ENCODE data around the gene DBN1. TPM values are rescaled to one million over a fixed set of nuclear protein-coding genes. Genes with fewer than 3 reads are reported as not detected.

DBN1 gene
- total and polyA plus RNA-seq, 9 of the 15 experiments (the other 6 are each of a cell fraction or from before 2014, with no cell fraction given) = 0.25 to 87.2 (median 27.9) TPM

DNA sequence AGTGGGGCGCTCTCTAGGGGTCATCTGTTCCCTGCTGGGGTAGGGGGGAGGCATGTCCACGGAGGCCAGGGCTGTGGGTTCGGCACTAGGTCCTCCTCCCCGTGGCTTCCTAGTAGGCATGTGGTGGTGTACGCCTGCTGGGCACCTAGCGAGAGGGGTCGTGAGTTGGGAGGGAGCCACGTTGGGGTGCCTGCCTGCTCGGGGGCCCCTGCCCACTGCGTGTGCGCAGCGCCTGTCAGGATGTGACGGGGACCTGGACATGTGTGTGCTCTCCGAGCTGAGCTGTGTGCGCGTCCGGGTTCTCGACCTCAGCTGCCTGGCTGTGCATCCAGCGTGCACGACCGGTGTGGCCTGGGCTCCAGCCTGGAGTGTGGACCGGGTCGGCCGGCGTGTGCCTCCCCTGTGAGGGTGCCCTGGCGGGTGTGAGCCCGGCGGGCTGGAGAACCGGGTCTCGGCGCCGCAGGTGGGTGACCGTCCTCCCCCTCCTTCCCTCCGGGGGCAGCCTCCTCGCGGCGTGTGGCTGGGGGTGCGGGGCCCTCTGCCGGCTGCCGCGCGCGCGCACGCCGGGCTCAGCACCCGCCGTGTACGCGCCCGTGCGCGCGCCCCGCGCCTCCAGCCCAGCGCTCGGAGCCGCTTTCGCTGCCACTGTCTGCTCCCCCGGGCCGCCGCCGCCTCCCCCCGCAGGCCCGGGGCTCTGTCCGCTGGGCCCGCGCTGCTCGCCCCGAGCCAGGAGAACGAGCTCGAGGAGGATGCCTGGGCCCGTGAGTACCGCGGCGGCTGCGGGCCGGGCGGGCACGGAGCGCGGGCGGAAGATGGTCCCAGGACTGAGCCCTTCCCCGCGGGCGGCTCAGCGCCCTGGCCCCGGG is 27.0 kb downstream of the DBN1 start, which contains the start of gene PRR7 (continued):
- TF ChIP-seq TRIM24 (IDR thresholded peaks at IDR 0.05) = no peak
- TF ChIP-seq, protein P1, sequence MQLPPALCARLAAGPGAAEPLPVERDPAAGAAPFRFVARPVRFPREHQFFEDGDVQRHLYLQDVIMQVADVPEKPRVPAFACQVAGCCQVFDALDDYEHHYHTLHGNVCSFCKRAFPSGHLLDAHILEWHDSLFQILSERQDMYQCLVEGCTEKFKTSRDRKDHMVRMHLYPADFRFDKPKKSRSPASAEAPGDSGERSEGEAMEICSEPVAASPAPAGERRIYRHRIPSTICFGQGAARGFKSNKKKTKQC (CRISPR knock-in tag; IDR thresholded peaks at IDR 0.05) = 0 out of 2 replicates have a peak, but pooled peaks have one; percentile 19
- TF ChIP-seq CEBPB (tag; IDR thresholded peaks at IDR 0.05) = no peak
- no peak; the same call in 1 of the 2 replicates for TF ChIP-seq MYNN (IDR thresholded peaks at IDR 0.05)
- no peak for TF ChIP-seq MYNN (CRISPR knock-in tag; IDR thresholded peaks at IDR 0.05)
- no peak for TF ChIP-seq ETV5 (CRISPR knock-in tag; IDR thresholded peaks at IDR 0.05; ENCODE audit: low read depth)
- TF ChIP-seq, protein P2, sequence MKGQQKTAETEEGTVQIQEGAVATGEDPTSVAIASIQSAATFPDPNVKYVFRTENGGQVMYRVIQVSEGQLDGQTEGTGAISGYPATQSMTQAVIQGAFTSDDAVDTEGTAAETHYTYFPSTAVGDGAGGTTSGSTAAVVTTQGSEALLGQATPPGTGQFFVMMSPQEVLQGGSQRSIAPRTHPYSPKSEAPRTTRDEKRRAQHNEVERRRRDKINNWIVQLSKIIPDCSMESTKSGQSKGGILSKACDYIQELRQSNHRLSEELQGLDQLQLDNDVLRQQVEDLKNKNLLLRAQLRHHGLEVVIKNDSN (CRISPR knock-in tag; IDR thresholded peaks at IDR 0.05) = peak; percentile 33
- TF ChIP-seq, protein P3, sequence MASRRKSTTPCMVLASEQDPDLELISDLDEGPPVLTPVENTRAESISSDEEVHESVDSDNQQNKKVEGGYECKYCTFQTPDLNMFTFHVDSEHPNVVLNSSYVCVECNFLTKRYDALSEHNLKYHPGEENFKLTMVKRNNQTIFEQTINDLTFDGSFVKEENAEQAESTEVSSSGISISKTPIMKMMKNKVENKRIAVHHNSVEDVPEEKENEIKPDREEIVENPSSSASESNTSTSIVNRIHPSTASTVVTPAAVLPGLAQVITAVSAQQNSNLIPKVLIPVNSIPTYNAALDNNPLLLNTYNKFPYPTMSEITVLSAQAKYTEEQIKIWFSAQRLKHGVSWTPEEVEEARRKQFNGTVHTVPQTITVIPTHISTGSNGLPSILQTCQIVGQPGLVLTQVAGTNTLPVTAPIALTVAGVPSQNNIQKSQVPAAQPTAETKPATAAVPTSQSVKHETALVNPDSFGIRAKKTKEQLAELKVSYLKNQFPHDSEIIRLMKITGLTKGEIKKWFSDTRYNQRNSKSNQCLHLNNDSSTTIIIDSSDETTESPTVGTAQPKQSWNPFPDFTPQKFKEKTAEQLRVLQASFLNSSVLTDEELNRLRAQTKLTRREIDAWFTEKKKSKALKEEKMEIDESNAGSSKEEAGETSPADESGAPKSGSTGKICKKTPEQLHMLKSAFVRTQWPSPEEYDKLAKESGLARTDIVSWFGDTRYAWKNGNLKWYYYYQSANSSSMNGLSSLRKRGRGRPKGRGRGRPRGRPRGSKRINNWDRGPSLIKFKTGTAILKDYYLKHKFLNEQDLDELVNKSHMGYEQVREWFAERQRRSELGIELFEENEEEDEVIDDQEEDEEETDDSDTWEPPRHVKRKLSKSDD (conservative IDR thresholded peaks at IDR 0.05; ENCODE audit: low read length) = no peak
- TF ChIP-seq SLC30A9 (CRISPR knock-in tag; IDR thresholded peaks at IDR 0.05) = 0 out of 2 replicates have a peak, but pooled peaks have one; percentile 19
- TF ChIP-seq, protein P4, sequence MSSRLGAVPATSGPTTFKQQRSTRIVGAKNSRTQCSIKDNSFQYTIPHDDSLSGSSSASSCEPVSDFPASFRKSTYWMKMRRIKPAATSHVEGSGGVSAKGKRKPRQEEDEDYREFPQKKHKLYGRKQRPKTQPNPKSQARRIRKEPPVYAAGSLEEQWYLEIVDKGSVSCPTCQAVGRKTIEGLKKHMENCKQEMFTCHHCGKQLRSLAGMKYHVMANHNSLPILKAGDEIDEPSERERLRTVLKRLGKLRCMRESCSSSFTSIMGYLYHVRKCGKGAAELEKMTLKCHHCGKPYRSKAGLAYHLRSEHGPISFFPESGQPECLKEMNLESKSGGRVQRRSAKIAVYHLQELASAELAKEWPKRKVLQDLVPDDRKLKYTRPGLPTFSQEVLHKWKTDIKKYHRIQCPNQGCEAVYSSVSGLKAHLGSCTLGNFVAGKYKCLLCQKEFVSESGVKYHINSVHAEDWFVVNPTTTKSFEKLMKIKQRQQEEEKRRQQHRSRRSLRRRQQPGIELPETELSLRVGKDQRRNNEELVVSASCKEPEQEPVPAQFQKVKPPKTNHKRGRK (tag; IDR thresholded peaks at IDR 0.05) = no peak
- no peak for TF ChIP-seq TAL1 (IDR thresholded peaks at IDR 0.05)
- TF ChIP-seq PHB2 (IDR thresholded peaks at IDR 0.05; ENCODE audit: low read depth) = no peak
- TF ChIP-seq ZNF77 (CRISPR knock-in tag; IDR thresholded peaks at IDR 0.05) = peak; percentile 90; the same call in 1 of the 2 replicates
- TF ChIP-seq CXXC5 (CRISPR knock-in tag; IDR thresholded peaks at IDR 0.05) = peak; percentile 77
- TF ChIP-seq, protein P5, sequence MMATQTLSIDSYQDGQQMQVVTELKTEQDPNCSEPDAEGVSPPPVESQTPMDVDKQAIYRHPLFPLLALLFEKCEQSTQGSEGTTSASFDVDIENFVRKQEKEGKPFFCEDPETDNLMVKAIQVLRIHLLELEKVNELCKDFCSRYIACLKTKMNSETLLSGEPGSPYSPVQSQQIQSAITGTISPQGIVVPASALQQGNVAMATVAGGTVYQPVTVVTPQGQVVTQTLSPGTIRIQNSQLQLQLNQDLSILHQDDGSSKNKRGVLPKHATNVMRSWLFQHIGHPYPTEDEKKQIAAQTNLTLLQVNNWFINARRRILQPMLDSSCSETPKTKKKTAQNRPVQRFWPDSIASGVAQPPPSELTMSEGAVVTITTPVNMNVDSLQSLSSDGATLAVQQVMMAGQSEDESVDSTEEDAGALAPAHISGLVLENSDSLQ (IDR thresholded peaks at IDR 0.05) = no peak
- TF ChIP-seq SMAD3 (CRISPR knock-in tag; conservative IDR thresholded peaks at IDR 0.05) = no peak
- TF ChIP-seq CREM (IDR thresholded peaks at IDR 0.05; ENCODE audit: low read depth) = no peak; the same call in 1 of the 2 replicates
- TF ChIP-seq HNRNPK (IDR thresholded peaks at IDR 0.05; ENCODE audit: low read depth, low read length, poor library complexity, severe bottlenecking) = no peak
- TF ChIP-seq KDM4B (IDR thresholded peaks at IDR 0.05; ENCODE audit: borderline replicate concordance in 2 of 2, low read depth in 1 of 2) = no peak; a peak in 2 of 4 replicates
- TF ChIP-seq ZNF551 (CRISPR knock-in tag; IDR thresholded peaks at IDR 0.05) = no peak
- TF ChIP-seq, protein P6, sequence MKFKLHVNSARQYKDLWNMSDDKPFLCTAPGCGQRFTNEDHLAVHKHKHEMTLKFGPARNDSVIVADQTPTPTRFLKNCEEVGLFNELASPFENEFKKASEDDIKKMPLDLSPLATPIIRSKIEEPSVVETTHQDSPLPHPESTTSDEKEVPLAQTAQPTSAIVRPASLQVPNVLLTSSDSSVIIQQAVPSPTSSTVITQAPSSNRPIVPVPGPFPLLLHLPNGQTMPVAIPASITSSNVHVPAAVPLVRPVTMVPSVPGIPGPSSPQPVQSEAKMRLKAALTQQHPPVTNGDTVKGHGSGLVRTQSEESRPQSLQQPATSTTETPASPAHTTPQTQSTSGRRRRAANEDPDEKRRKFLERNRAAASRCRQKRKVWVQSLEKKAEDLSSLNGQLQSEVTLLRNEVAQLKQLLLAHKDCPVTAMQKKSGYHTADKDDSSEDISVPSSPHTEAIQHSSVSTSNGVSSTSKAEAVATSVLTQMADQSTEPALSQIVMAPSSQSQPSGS (CRISPR knock-in tag; IDR thresholded peaks at IDR 0.05) = no peak

Data from K562 (cell line).